ENCODE data around the gene PLCXD3.

Gene PLCXD3

DNA sequence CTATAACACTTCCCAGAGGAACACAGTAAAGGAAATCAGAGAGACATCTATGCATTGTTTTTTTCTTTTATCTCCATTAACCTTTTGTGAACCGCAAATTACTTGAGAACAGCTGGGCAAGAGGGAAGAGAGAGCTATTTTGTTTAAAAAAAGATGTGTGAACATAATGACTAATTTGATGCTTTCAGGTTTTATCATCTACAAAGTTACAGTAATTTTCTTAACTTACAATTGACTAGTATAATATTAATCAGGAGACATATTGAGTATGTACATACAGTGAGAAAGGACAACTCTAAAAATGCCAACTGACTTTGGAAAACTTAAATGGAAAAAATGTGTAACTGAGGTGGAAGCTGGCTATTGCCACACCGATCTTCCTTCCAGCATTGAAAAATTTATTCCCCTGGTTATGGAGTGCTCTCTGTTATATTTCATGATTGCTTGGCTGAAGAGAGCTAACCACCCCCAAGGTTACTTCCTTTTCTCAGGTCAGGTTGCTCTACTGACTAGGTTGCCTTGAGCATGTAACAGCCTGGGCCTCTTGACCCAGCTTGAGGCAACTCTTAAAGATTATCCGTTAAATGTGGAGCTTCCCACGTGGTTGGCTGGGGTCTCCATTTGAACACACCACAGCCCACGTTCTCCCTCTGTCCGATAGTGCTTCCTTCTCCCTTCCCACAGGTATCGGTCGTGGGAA, 234.4 kb downstream of the PLCXD3 start:
- DNase-seq = no peak

DNA sequence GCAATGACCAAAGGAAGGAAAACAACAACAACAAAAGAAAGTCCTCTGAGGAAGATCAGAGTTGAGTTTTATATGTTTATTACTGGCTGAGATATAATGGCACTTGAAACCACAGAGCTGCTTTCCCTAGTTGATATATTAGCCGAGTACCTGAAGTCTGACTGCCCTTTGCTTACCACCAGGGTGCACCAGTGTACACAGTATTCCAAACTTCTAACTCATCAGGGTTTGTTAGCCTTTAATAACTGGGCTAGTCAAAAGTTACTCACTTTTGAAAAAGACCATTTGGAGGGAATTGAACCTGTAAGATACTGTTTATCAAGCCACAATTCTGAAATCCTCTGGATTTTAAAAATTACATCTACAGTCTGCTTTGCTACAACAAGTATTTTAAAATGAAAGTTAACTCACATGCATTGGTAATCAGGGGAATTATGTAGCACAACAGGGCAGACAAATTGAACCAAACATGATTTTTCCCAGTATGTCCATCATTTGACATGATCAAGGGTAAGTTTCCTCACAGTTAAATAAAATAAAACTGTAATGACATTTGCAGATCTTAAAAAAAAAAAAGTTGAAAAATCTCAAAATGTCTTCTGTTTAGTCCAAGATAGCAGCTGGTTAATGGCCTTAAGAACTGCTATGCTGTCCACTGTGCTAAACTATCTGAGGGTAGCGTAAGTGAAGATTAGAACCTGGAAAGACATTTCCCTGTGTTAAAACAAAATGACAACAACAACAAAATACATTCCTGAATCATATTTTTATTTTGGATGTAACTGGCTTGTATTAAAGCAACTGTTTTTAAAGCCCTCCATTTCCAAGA, 239.8 kb downstream of the PLCXD3 start:
- peak; percentile 49 for DNase-seq

DNA sequence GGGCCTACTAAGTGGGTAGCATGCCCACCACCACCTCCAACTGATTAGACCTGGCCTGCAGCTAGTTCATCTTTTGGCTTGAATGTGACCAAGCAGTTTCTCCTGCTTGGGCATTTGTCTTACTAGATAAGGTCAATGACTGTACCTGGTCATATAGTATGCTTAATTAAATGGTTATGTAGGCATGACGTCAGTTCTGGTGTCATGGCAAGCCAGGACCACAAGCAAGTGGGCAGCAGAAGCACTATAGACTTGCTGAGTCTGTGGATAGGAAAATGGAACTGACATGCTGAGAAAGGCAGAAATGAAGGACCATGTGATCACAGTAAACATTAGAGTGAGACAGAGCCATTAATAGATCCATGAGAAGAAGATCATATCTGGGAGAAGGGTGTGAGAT, 241.5 kb downstream of the PLCXD3 start:
- no peak for DNase-seq

DNA sequence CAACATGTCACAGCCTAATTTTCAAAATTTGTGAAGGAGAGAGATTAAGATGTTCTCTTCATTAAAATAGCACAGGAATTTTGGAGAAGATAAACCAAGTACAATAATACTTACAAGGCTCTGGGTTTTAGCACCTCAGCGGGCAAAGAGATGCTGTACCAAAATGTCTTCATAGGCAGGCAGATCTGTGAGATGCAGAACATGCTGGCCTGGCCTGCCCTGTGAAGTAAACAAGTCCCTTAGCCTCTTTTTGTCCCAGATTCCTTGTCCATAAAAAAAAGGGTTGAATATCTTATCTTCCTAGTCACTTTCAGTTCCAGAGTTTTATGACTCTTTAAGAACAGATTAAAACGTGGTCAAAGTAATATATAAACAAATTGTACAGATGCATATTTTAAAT, 244.0 kb downstream of the PLCXD3 start:
- no peak for DNase-seq

DNA sequence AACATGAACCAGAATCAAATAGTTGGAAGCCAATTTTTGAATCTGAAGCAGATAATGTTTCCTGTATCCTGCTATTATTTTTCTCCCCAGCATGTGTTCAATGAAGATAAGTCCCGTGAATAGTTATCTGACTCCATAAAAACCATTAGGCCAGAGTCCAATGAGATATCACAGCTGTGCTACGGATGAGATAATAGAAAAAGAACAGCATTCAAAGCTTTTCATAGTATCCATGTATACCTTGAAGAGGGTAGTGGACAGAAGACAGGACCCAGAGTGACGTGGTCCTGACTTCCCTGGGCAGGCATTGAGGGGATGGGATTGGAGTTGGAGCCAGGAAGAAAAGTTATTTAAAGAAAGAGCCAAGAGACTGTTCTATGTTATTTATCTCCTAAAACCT, 246.4 kb downstream of the PLCXD3 start:
- DNase-seq = no peak

DNA sequence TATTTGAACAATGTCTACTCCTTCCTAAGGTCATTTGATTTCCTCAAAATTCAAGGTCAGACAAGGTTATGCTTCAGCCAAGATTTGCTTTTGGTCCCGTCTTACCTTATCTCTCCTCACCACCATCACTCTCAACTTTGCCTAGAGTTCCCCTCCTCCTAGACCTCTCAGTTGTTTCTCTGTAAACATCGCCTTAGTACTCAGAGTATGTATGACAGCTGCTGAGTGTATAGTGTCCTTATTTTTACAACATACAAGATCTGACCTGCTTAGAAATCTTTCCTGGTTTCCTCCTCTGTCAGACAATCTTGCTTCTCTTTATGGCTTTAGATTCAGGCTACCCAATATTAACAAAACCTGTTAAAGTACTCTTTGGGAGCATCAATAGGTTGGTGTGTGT, 247.1 kb downstream of the PLCXD3 start:
- no peak for DNase-seq
